ENCODE data around the gene CTIF.

The CTIF gene

GRCh38 chr18:48720655-48721025 is 181.8 kb downstream of the CTIF start:
- WGBS: 97% methylated on average over 6 of the region's 6 CpGs
- H2AK5ac ChIP-seq (ENCODE audit: low read length, severe bottlenecking): no peak overlapping the region
- H3K14ac ChIP-seq (ENCODE audit: low read length in 2 of 2): no peak overlapping the region

GRCh38 chr18:48721312-48721711 is 182.5 kb downstream of the CTIF start:
- no peak overlapping the region for H3K4ac ChIP-seq (ENCODE audit: low read depth in 1 of 2, low read length in 2 of 2)
- no peak overlapping the region for H3K4me2 ChIP-seq (ENCODE audit: low read length, poor library complexity, severe bottlenecking)
- peaks cover 9% of the 10 kb centered on the region for H3K9me3 ChIP-seq (ENCODE audit: control insufficient read depth, low read length)
- H3K18ac ChIP-seq (ENCODE audit: low read depth in 1 of 2, low read length in 2 of 2): no peak overlapping the region
- H2BK120ac ChIP-seq (ENCODE audit: low read depth, low read length): no peak overlapping the region
- peak overlapping the region in 1 of 2 experiments; percentile 35 for H3K4me3 ChIP-seq (ENCODE audit: insufficient read depth in 1 of 2, low read depth in 1 of 2, low read length in 2 of 2)
- H3K27ac ChIP-seq (ENCODE audit: low read length, poor library complexity, severe bottlenecking): no peak overlapping the region
- no peak overlapping the region for H3K9ac ChIP-seq (ENCODE audit: low read length)
- no peak overlapping the region for H2BK5ac ChIP-seq (ENCODE audit: low read depth, low read length, poor library complexity, severe bottlenecking)
- no peaks in the 10 kb centered on the region for H3K27me3 ChIP-seq (ENCODE audit: control insufficient read depth in 1 of 2, insufficient read depth in 1 of 2, low read length in 2 of 2)
- no peak overlapping the region for H2AK5ac ChIP-seq (ENCODE audit: low read length, severe bottlenecking)
- H3K36me3 ChIP-seq (ENCODE audit: control insufficient read depth in 1 of 2, insufficient read depth in 2 of 2, low read depth in 1 of 2, low read length in 2 of 2): peaks cover 29 to 54% of the 10 kb centered on the region in 2 experiments
- H2BK15ac ChIP-seq (ENCODE audit: low read depth, poor library complexity, severe bottlenecking): no peak overlapping the region
- no peak overlapping the region for H4K91ac ChIP-seq (ENCODE audit: low read length)
- no peak overlapping the region for H3K14ac ChIP-seq (ENCODE audit: low read length in 2 of 2)
- H4K8ac ChIP-seq (ENCODE audit: low read length): no peak overlapping the region
- H2BK12ac ChIP-seq (ENCODE audit: low read length in 2 of 2): peak overlapping the region in 1 of 2 experiments; percentile 39
- no peak for DNase-seq
- H3K4me1 ChIP-seq (ENCODE audit: control insufficient read depth, insufficient read depth, low read depth, low read length): peaks cover 14% of the 10 kb centered on the region
- WGBS: 84% methylated on average over 8 of the region's 8 CpGs
- no peak overlapping the region for H3K23ac ChIP-seq (ENCODE audit: low read length in 2 of 2)
- H2AFZ ChIP-seq (ENCODE audit: low read depth, low read length): peak overlapping the region; percentile 10
- peaks cover 19% of the 10 kb centered on the region for H3K79me1 ChIP-seq (replicated peaks; ENCODE audit: low read length, poor library complexity, severe bottlenecking)

More at GRCh38 chr18:48720655-48721025, 181.8 kb downstream of the CTIF start:
- H2AFZ ChIP-seq (ENCODE audit: low read depth, low read length): no peak overlapping the region
- H2BK120ac ChIP-seq (ENCODE audit: low read depth, low read length): no peak overlapping the region
- H2BK12ac ChIP-seq (ENCODE audit: low read length in 2 of 2): no peak overlapping the region
- H3K9ac ChIP-seq (ENCODE audit: low read length): peak overlapping the region; percentile 2
- peaks cover 2% of the 10 kb centered on the region for H3K9me3 ChIP-seq (ENCODE audit: control insufficient read depth, low read length)
- H3K4me3 ChIP-seq (ENCODE audit: insufficient read depth in 1 of 2, low read depth in 1 of 2, low read length in 2 of 2): peak overlapping the region in 1 of 2 experiments; percentile 35
- no peak overlapping the region for H3K27ac ChIP-seq (ENCODE audit: low read length, poor library complexity, severe bottlenecking)
- no peak overlapping the region for H3K4ac ChIP-seq (ENCODE audit: low read depth in 1 of 2, low read length in 2 of 2)
- no peak overlapping the region for H4K91ac ChIP-seq (ENCODE audit: low read length)
- H3K79me1 ChIP-seq (replicated peaks; ENCODE audit: low read length, poor library complexity, severe bottlenecking): peaks cover 24% of the 10 kb centered on the region
- no peak for DNase-seq
- H3K23ac ChIP-seq (ENCODE audit: low read length in 2 of 2): no peak overlapping the region
- peaks cover 14% of the 10 kb centered on the region for H3K4me1 ChIP-seq (ENCODE audit: control insufficient read depth, insufficient read depth, low read depth, low read length)
- H3K18ac ChIP-seq (ENCODE audit: low read depth in 1 of 2, low read length in 2 of 2): no peak overlapping the region
- no peak overlapping the region for H4K8ac ChIP-seq (ENCODE audit: low read length)
- H2BK15ac ChIP-seq (ENCODE audit: low read depth, poor library complexity, severe bottlenecking): no peak overlapping the region
- no peaks in the 10 kb centered on the region for H3K27me3 ChIP-seq (ENCODE audit: control insufficient read depth in 1 of 2, insufficient read depth in 1 of 2, low read length in 2 of 2)
- peaks cover 28 to 59% of the 10 kb centered on the region in 2 experiments for H3K36me3 ChIP-seq (ENCODE audit: control insufficient read depth in 1 of 2, insufficient read depth in 2 of 2, low read depth in 1 of 2, low read length in 2 of 2)
- H2BK5ac ChIP-seq (ENCODE audit: low read depth, low read length, poor library complexity, severe bottlenecking): no peak overlapping the region
- no peak overlapping the region for H3K4me2 ChIP-seq (ENCODE audit: low read length, poor library complexity, severe bottlenecking)

- H3K36me3 ChIP-seq (ENCODE audit: control insufficient read depth in 1 of 2, insufficient read depth in 2 of 2, low read depth in 1 of 2, low read length in 2 of 2): peaks cover 29 to 50% of the 10 kb centered on the region in 2 experiments
- no peak overlapping the region for H3K9ac ChIP-seq (ENCODE audit: low read length)
- H2BK15ac ChIP-seq (ENCODE audit: low read depth, poor library complexity, severe bottlenecking): no peak overlapping the region
- H3K23ac ChIP-seq (ENCODE audit: low read length in 2 of 2): no peak overlapping the region
- no peak overlapping the region for H4K91ac ChIP-seq (ENCODE audit: low read length)
- no peak overlapping the region for H3K27ac ChIP-seq (ENCODE audit: low read length, poor library complexity, severe bottlenecking)
- no peak overlapping the region for H2AK5ac ChIP-seq (ENCODE audit: low read length, severe bottlenecking)
- peaks cover 20% of the 10 kb centered on the region for H3K9me3 ChIP-seq (ENCODE audit: control insufficient read depth, low read length)
- H3K4me1 ChIP-seq (ENCODE audit: control insufficient read depth, insufficient read depth, low read depth, low read length): peaks cover 14% of the 10 kb centered on the region
- no peak overlapping the region for H4K8ac ChIP-seq (ENCODE audit: low read length)
- H3K4me2 ChIP-seq (ENCODE audit: low read length, poor library complexity, severe bottlenecking): no peak overlapping the region
- WGBS: 100% methylated on average over 3 of the region's 5 CpGs
- H2AFZ ChIP-seq (ENCODE audit: low read depth, low read length): no peak overlapping the region
- no peak overlapping the region for H2BK120ac ChIP-seq (ENCODE audit: low read depth, low read length)
- H2BK12ac ChIP-seq (ENCODE audit: low read length in 2 of 2): no peak overlapping the region
- H3K14ac ChIP-seq (ENCODE audit: low read length in 2 of 2): no peak overlapping the region
- no peak for DNase-seq
- peaks cover 18% of the 10 kb centered on the region for H3K79me1 ChIP-seq (replicated peaks; ENCODE audit: low read length, poor library complexity, severe bottlenecking)
- no peak overlapping the region for H2BK5ac ChIP-seq (ENCODE audit: low read depth, low read length, poor library complexity, severe bottlenecking)
- H3K4ac ChIP-seq (ENCODE audit: low read depth in 1 of 2, low read length in 2 of 2): no peak overlapping the region
- no peaks in the 10 kb centered on the region for H3K27me3 ChIP-seq (ENCODE audit: control insufficient read depth in 1 of 2, insufficient read depth in 1 of 2, low read length in 2 of 2)
- H3K18ac ChIP-seq (ENCODE audit: low read depth in 1 of 2, low read length in 2 of 2): no peak overlapping the region
- H3K4me3 ChIP-seq (ENCODE audit: insufficient read depth in 1 of 2, low read depth in 1 of 2, low read length in 2 of 2): no peak overlapping the region
Measured at GRCh38 chr18:48723016-48723415, 184.2 kb downstream of the CTIF start.

GRCh38 chr18:48723837-48724236 is 185.0 kb downstream of the CTIF start:
- no peak overlapping the region for H2BK12ac ChIP-seq (ENCODE audit: low read length in 2 of 2)
- H3K9me3 ChIP-seq (ENCODE audit: control insufficient read depth, low read length): peaks cover 22% of the 10 kb centered on the region
- no peak overlapping the region for H3K4me2 ChIP-seq (ENCODE audit: low read length, poor library complexity, severe bottlenecking)
- H3K18ac ChIP-seq (ENCODE audit: low read depth in 1 of 2, low read length in 2 of 2): no peak overlapping the region
- H3K27me3 ChIP-seq (ENCODE audit: control insufficient read depth in 1 of 2, insufficient read depth in 1 of 2, low read length in 2 of 2): no peaks in the 10 kb centered on the region
- no peak overlapping the region for H2BK15ac ChIP-seq (ENCODE audit: low read depth, poor library complexity, severe bottlenecking)
- H2AK5ac ChIP-seq (ENCODE audit: low read length, severe bottlenecking): no peak overlapping the region
- no peak overlapping the region for H2AFZ ChIP-seq (ENCODE audit: low read depth, low read length)
- peaks cover 14% of the 10 kb centered on the region for H3K4me1 ChIP-seq (ENCODE audit: control insufficient read depth, insufficient read depth, low read depth, low read length)
- no peak overlapping the region for H3K9ac ChIP-seq (ENCODE audit: low read length)
- no peak overlapping the region for H2BK120ac ChIP-seq (ENCODE audit: low read depth, low read length)
- no peak overlapping the region for H3K27ac ChIP-seq (ENCODE audit: low read length, poor library complexity, severe bottlenecking)
- no peak overlapping the region for H3K4ac ChIP-seq (ENCODE audit: low read depth in 1 of 2, low read length in 2 of 2)
- peaks cover 16% of the 10 kb centered on the region for H3K79me1 ChIP-seq (replicated peaks; ENCODE audit: low read length, poor library complexity, severe bottlenecking)
- no peak overlapping the region for H3K14ac ChIP-seq (ENCODE audit: low read length in 2 of 2)
- no peak overlapping the region for H3K4me3 ChIP-seq (ENCODE audit: insufficient read depth in 1 of 2, low read depth in 1 of 2, low read length in 2 of 2)
- H2BK5ac ChIP-seq (ENCODE audit: low read depth, low read length, poor library complexity, severe bottlenecking): no peak overlapping the region
- DNase-seq: no peak
- H4K8ac ChIP-seq (ENCODE audit: low read length): no peak overlapping the region
- H3K36me3 ChIP-seq (ENCODE audit: control insufficient read depth in 1 of 2, insufficient read depth in 2 of 2, low read depth in 1 of 2, low read length in 2 of 2): peaks cover 22 to 44% of the 10 kb centered on the region in 2 experiments
- H3K23ac ChIP-seq (ENCODE audit: low read length in 2 of 2): no peak overlapping the region
- no peak overlapping the region for H4K91ac ChIP-seq (ENCODE audit: low read length)
- WGBS: 97% methylated on average over 2 of the region's 2 CpGs

All from mesenchymal stem cell (in vitro differentiated cells and primary cell).